ENCODE data around the gene TPK1. TPM values are rescaled to one million over a fixed set of nuclear protein-coding genes. Genes with fewer than 3 reads are reported as not detected.

TPK1 gene
- polyA plus RNA-seq, 2 of the 4 experiments (the other 2 are of a cell fraction): 1.4 to 2.5 TPM

DNA sequence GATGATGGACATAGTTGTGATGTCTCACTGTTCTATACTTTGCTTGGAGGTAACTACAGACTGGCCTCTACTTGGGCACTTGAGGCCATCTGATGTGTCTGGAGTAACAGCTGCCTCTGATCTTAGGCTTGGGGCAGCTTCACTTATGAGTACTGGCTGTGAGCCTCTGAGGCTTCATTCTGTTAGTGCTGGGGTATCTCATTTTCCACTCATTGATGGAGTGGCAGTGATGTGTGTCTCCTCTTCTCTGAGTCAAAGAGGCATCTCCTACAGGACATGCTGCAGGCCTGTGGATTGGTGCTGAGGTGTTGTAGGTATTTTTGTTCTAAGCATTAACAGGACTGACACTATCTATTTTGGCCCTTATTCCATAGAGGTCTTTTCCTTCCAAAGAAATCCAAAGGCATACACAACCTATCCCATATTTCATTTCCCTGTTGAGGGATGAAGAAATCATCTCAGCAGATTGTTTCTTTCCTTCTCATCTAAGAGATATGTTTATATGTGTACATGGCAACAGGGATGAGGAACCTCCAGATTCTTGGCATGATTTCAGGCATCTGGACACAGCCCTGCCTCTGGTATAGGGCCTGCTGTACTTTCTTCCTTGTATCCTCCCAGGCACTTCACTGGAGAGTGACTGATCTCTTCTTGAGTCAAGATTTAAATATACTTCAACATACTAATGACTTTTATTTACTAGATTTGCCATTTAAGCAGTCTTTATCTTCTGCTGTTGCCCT, 366.7 kb downstream of the TPK1 start:
- Histone ChIP-seq H3K9me3 (no peaks in the 10 kb centered on the region), H3K4me3 (no peak overlapping the region), H3K4me1 (no peaks in the 10 kb centered on the region), H3K4me2 (no peak overlapping the region), H3K27ac (no peak overlapping the region)
- no peak for TF ChIP-seq CHD2 (IDR thresholded peaks at IDR 0.05; ENCODE audit: low read length, partially characterized antibody)
- TF ChIP-seq JUN (IDR thresholded peaks at IDR 0.05): no peak
- TF ChIP-seq, protein P1, sequence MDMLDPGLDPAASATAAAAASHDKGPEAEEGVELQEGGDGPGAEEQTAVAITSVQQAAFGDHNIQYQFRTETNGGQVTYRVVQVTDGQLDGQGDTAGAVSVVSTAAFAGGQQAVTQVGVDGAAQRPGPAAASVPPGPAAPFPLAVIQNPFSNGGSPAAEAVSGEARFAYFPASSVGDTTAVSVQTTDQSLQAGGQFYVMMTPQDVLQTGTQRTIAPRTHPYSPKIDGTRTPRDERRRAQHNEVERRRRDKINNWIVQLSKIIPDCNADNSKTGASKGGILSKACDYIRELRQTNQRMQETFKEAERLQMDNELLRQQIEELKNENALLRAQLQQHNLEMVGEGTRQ (IDR thresholded peaks at IDR 0.05): no peak
- TF ChIP-seq FOSB (CRISPR knock-in tag; IDR thresholded peaks at IDR 0.05): no peak
- no peak for TF ChIP-seq POLR2A (IDR thresholded peaks at IDR 0.05; ENCODE audit: low read length)
- no peak for TF ChIP-seq FOSL2 (IDR thresholded peaks at IDR 0.05)
- no peak for TF ChIP-seq FOSL2 (CRISPR knock-in tag; IDR thresholded peaks at IDR 0.05)
- ChIA-PET POLR2A (no interaction called here), CTCF (no interaction called here)
- ATAC-seq (no peak), DNase-seq (ENCODE audit: low read depth in 1 of 2, low spot score in 1 of 2) (no peak), FAIRE-seq (no peak)

- FAIRE-seq: no peak
- H3K4me3 ChIP-seq: no peak overlapping the region
- no peak overlapping the region for H3K4me2 ChIP-seq
- POLR2A ChIA-PET: no interaction called here
- H3K9me3 ChIP-seq: no peaks in the 10 kb centered on the region
- no peaks in the 10 kb centered on the region for H3K4me1 ChIP-seq
- 3% methylated on average over 5 of the region's 5 CpGs for WGBS (ENCODE audit: missing lambda C conversion rate)
- CTCF ChIA-PET: no interaction called here
- ATAC-seq: no peak
- DNase-seq (ENCODE audit: low read depth in 1 of 2, low spot score in 1 of 2): no peak
- H3K27ac ChIP-seq: no peak overlapping the region
- no peak for TF ChIP-seq NR3C1 (IDR thresholded peaks at IDR 0.05)
- no peak for TF ChIP-seq E2F6 (IDR thresholded peaks at IDR 0.05; ENCODE audit: borderline replicate concordance, low read depth)
- TF ChIP-seq PBX3 (IDR thresholded peaks at IDR 0.05): no peak
- TF ChIP-seq EHMT2 (IDR thresholded peaks at IDR 0.05; ENCODE audit: low read depth): no peak
- TF ChIP-seq TP53 (CRISPR knock-in tag; IDR thresholded peaks at IDR 0.05): no peak
- TF ChIP-seq RCOR1 (IDR thresholded peaks at IDR 0.05; ENCODE audit: low read depth, low read length): no peak
- no peak for TF ChIP-seq ZC3H11A (IDR thresholded peaks at IDR 0.05)
- no peak for TF ChIP-seq FOSB (CRISPR knock-in tag; IDR thresholded peaks at IDR 0.05)
- TF ChIP-seq KDM1A (IDR thresholded peaks at IDR 0.05; ENCODE audit: low read depth): no peak
- TF ChIP-seq BHLHE40 (IDR thresholded peaks at IDR 0.05; ENCODE audit: low read depth, low read length): no peak
- no peak for TF ChIP-seq ZNF302 (CRISPR knock-in tag; IDR thresholded peaks at IDR 0.05)
- TF ChIP-seq JUN (IDR thresholded peaks at IDR 0.05): no peak
- no peak for TF ChIP-seq SREBF2 (IDR thresholded peaks at IDR 0.05)
Observed at GRCh38 chr7:144459635-144460034, 376.2 kb downstream of the TPK1 start.

- TF ChIP-seq, protein P2, sequence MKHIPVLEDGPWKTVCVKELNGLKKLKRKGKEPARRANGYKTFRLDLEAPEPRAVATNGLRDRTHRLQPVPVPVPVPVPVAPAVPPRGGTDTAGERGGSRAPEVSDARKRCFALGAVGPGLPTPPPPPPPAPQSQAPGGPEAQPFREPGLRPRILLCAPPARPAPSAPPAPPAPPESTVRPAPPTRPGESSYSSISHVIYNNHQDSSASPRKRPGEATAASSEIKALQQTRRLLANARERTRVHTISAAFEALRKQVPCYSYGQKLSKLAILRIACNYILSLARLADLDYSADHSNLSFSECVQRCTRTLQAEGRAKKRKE (CRISPR knock-in tag; IDR thresholded peaks at IDR 0.05; ENCODE audit: low read depth): no peak
- TF ChIP-seq POLR2AphosphoS2 (conservative IDR thresholded peaks at IDR 0.05; ENCODE audit: low read length) (no peak), CBX8 (IDR thresholded peaks at IDR 0.05) (no peak), SMC3 (IDR thresholded peaks at IDR 0.05) (no peak), HES2 (IDR thresholded peaks at IDR 0.05) (no peak), NFE2L2 (conservative IDR thresholded peaks at IDR 0.05; ENCODE audit: low read length) (no peak), EHF (CRISPR knock-in tag; IDR thresholded peaks at IDR 0.05) (no peak), RARB (CRISPR knock-in tag; IDR thresholded peaks at IDR 0.05) (no peak), EP300 (IDR thresholded peaks at IDR 0.05) (no peak), ELK1 (IDR thresholded peaks at IDR 0.05; ENCODE audit: low read depth, low read length) (no peak)
- TF ChIP-seq, protein P3, sequence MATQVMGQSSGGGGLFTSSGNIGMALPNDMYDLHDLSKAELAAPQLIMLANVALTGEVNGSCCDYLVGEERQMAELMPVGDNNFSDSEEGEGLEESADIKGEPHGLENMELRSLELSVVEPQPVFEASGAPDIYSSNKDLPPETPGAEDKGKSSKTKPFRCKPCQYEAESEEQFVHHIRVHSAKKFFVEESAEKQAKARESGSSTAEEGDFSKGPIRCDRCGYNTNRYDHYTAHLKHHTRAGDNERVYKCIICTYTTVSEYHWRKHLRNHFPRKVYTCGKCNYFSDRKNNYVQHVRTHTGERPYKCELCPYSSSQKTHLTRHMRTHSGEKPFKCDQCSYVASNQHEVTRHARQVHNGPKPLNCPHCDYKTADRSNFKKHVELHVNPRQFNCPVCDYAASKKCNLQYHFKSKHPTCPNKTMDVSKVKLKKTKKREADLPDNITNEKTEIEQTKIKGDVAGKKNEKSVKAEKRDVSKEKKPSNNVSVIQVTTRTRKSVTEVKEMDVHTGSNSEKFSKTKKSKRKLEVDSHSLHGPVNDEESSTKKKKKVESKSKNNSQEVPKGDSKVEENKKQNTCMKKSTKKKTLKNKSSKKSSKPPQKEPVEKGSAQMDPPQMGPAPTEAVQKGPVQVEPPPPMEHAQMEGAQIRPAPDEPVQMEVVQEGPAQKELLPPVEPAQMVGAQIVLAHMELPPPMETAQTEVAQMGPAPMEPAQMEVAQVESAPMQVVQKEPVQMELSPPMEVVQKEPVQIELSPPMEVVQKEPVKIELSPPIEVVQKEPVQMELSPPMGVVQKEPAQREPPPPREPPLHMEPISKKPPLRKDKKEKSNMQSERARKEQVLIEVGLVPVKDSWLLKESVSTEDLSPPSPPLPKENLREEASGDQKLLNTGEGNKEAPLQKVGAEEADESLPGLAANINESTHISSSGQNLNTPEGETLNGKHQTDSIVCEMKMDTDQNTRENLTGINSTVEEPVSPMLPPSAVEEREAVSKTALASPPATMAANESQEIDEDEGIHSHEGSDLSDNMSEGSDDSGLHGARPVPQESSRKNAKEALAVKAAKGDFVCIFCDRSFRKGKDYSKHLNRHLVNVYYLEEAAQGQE (IDR thresholded peaks at IDR 0.05): no peak
- no peaks in the 10 kb centered on the region for H3K4me1 ChIP-seq
- ATAC-seq (no peak), FAIRE-seq (no peak), DNase-seq (ENCODE audit: low read depth in 1 of 2, low spot score in 1 of 2) (no peak)
- ChIA-PET CTCF (interaction anchor here (1.1 to 1.4 kb wide), 2 partner anchors 12 to 44 kb away, joined by 3 read pairs; no protein-coding TSS in a partner anchor), POLR2A (no interaction called here)
- no peak overlapping the region for H3K27ac ChIP-seq
- H3K4me3 ChIP-seq: no peak overlapping the region
- no peak overlapping the region for H3K4me2 ChIP-seq
- WGBS (ENCODE audit: missing lambda C conversion rate): under 1% methylated on average over 5 of the region's 5 CpGs
- H3K9me3 ChIP-seq: no peaks in the 10 kb centered on the region; the same call in 2 of the 3 replicates
Observed at GRCh38 chr7:144455040-144455404, 380.8 kb downstream of the TPK1 start.
